Left forelimb (tissue), 1 donor: ENCODE data around the gene DNER.
"Not testable (repeated sequence)": the region's sequence is repeated elsewhere in the genome, so short reads cannot be mapped to it uniquely, and the experiment has no call there.

Source experiments
- DNase-seq: peaks from one replicate; pipeline ENCODE4 v3.0.0-alpha.2; 2018; ENCODE audit warnings: low spot score

DNER gene, protein sequence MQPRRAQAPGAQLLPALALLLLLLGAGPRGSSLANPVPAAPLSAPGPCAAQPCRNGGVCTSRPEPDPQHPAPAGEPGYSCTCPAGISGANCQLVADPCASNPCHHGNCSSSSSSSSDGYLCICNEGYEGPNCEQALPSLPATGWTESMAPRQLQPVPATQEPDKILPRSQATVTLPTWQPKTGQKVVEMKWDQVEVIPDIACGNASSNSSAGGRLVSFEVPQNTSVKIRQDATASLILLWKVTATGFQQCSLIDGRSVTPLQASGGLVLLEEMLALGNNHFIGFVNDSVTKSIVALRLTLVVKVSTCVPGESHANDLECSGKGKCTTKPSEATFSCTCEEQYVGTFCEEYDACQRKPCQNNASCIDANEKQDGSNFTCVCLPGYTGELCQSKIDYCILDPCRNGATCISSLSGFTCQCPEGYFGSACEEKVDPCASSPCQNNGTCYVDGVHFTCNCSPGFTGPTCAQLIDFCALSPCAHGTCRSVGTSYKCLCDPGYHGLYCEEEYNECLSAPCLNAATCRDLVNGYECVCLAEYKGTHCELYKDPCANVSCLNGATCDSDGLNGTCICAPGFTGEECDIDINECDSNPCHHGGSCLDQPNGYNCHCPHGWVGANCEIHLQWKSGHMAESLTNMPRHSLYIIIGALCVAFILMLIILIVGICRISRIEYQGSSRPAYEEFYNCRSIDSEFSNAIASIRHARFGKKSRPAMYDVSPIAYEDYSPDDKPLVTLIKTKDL

DNA sequence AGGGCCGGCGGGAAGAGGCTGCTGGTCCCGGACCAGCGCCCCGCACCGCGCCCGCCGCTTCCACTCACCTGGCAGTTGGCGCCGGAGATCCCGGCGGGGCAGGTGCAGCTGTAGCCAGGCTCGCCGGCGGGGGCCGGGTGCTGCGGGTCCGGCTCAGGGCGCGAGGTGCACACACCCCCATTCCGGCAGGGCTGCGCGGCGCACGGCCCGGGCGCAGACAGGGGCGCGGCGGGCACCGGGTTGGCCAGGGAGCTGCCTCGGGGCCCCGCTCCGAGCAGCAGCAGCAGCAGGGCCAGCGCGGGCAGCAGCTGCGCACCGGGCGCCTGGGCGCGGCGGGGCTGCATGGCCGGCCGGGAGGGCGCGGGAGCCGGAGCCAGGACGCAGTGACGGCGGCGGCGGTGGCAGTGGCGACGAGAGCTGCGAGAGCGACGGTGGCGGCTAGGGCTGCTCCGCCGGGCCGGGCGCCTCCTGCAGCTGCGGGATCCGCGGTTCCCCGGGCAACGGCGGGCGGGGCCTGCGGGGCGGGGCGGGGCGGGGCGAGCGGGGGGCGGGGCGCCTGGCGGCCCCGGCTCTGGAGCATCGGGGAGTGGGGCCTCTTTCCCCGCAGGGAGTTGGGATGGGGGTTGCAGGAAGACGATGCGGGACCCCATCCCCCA, at the start of gene DNER:
TSS of gene DNER (minus strand) at position 476 of the 656 bp plus-strand sequence. CDS start at position 344, 132 bp downstream.
- DNase-seq = no peak

DNA sequence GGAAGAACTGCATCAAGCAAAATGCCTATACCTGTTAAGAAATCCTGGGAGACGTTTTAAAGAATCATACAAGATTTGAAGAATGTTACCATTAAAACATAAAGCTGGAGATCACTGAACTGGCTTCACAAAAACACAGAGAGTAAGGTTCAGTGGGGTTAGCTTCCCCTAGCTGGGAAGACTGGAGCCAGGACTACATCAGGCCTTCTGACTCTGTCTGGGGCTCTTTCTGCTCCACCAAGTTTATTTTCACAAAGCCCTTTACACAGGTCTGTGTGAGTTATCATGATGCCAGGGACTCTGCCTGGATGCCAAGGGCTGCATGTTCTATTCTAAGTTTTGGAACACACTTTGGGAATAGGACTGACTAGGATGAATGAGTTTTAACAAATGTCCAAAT, 47.3 kb upstream of the DNER start:
- no peak for DNase-seq

- not testable (repeated sequence) for DNase-seq
These were observed 43.1 kb upstream of the DNER start for GRCh38 chr2:229757462-229757861.

DNA sequence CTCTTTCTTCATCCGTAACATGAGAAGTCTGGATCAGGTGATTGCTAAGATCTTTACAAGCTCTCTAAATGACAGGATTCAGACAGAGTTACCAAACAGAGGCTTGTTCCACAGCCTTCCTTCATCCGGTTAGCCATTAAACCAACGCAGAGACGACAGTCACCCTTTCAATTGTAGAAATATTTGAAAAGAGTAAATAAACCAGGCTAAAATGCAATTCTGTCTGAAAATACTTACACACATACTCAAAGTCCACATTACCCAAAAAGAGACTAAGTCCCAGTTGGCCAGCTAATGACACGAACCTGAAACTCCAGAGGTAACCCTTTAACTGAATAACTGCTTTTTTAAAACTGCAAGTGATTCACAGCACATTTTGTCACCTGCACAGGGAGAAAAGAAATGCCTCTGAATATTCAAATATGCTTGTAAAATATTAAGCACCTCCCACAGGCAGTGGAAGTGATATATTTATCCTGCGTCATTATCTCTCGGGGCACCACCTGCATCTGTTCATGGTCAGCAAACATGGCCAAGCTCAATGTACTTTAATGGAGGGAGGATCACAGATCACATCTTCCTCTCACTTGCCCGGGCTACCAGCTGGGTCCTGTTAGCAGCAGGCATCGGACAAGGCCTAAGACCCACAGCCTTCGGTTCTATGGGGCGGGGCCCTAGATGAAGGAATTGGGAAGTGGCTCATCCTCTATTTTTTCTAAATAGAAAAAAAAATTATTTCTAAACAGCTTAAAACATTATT, 38.8 kb upstream of the DNER start:
- DNase-seq = no peak

GRCh38 chr2:229749779-229750178, 35.4 kb upstream of the DNER start:
- DNase-seq = no peak

- DNase-seq = no peak
These were observed 34.6 kb upstream of the DNER start for GRCh38 chr2:229748950-229749349.

DNA sequence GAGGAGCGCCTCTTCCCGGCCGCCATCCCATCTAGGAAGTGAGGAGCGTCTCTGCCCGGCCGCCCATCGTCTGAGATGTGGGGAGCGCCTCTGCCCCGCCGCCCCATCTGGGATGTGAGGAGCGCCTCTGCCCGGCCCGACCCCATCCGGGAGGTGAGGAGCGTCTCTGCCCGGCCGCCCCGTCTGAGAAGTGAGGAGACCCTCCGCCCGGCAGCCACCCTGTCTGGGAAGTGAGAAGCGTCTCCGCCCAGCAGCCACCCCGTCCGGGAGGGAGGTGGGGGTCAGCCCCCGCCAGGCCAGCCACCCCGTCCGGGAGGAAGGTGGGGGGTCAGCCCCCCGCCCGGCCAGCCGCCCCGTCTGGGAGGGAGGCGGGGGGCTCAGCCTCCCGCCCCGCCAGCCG, 28.3 kb upstream of the DNER start:
- DNase-seq = not testable (repeated sequence)

DNA sequence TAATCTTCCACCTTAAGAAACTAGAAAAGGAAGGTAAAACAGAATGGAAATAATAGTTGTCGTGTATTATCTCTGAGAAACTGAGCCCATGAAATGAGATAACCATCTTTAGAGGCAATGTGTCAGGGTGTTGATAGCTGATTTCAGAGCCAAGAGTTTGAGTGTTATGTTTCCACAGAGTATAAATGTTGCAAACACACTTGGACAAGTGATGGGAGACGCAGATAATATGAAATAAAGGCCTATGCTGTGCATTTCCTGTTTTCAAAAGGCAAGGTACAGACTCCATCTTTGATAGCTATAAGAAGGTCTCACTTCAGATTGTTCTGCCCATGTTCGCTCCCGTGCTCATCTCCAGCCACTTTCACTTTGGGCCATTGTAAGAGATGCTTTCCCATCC, 25.9 kb upstream of the DNER start:
- DNase-seq = no peak

DNA sequence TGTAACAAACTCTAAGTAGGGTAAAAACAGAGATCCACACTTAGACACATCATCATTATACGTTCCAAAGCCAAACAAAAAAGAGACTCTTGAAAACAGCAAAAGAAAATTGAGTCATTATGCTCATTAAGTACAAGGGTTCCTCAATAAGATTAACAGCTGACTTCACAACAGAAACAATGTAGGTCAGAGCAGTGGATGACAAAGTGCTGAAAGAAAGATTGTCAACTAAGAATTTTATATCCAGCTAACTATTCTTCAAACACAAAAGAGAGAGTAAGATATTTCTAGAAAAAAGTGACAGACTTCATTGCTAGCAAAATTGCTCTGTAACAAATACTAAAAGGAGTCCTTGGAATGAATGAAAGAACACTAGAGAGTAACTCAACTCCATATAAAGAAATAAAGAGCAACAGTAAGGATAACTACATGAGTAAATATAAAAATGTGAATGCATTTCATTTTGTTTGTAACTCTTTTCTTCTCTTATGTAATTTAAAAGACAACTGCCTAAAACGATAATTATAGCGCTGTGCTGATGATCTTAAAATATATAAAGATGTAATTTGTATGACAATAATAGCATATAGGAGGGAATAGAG, 23.8 kb upstream of the DNER start:
- DNase-seq = no peak

GRCh38 chr2:229734410-229734809, 20.1 kb upstream of the DNER start:
- no peak for DNase-seq

DNA sequence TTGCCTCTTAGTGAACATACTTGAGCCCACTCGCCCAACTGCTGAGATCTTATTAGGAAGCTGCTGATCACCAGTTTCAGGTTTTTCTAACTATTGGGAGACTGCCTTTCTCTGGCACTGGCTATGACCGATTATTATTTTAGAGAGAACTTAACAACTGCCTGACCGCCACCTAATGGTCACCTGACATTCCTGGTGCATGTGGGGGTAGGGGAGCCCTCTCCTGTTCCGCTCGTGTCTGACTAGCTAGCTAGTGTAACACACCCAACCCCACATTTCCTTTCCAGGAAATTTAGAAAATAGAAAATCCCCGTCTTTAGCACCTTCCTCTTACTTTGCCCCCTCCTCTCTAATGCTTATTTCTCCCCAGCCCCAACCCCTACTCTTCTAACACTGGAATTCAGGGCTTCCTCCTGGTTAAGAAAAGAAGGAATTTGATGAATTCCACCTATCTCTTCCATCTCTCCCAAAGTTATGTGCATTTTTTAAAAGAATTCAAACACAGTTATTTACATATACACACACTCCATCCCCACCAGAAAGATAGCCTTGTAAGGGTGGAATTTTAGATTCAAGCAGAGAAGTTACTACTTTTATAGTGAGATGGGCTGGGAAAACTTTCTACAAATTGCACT, 19.4 kb upstream of the DNER start:
- DNase-seq = no peak

DNA sequence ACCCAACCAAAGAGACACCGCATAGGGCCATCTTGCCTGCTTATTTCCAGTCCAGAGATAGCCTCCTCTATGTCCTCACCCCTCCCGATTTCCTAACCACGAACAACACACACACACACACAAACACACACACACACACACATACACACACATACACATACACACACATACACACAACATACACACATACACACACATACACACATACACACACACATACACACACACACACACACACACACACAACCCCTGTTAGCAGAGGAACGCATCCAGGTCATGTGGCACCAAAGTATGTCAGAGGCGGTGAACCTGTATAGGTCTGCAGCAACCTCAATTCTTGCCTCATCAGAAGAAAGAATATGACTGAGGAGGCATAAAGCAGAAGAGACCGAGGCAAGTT, 18.5 kb upstream of the DNER start:
- no peak for DNase-seq

- DNase-seq = no peak
These were observed 17.6 kb upstream of the DNER start for GRCh38 chr2:229731916-229732315.

DNA sequence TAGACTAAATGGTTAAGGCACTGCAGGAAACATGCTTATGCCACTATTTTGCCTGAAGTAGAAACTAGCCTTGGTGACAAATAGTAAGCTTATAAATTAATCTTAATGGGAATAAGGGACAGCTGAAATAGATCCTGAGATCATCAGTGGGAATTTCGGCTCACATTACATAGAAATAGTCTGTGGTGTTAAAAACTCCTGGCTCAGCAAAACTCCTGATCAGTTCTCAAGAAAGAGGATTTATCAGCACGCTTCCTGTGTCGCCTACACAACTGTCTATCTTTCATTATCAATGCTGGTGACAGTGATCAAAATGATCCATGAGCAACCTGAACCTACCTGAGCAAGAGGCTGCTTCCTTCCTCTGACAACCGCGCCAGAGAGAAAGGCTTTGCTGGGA, 17.0 kb upstream of the DNER start:
- DNase-seq = no peak

- DNase-seq = no peak
These were observed 14.0 kb upstream of the DNER start for GRCh38 chr2:229728370-229728769.

GRCh38 chr2:229726643-229727042, 12.3 kb upstream of the DNER start:
- no peak for DNase-seq

DNA sequence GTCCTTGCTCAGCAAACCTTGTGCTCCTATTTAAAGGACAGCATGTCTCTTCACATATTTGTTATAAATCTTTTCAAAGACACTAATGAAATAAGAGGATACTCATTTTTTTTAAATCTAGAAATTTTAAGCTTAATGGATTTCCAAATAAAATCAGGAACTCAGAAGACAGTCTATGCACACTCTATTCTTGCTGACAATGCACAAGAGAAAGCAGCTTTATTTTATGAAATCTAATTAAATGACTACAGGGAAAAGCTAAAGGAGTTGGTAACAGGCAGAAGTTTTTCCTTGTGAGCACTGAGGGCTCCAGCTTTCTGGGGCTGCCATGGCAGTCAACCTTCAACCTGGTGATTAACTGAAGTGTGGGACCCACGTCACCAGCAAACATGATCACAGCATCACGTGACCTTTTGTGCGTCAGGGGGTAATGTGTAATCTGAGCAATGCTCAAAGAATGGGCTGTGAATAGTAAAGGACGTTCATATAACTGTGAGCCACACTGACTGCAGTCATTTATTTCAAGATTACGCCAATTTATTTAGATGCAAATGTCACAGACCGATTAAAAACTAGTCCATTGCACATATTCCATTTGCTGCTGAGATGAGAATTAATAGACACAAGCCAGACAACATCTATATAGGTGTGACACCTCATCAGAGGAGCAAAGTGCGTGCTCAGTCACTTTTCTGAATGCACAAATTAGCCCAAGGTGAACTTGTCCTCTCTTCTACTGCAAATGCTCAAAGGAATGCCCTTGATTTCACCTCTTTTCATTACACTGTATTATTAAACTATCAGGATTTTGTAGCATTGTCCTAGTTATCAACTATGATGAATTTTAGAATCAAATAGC, 11.6 kb upstream of the DNER start:
- DNase-seq = no peak

- not testable (repeated sequence) for DNase-seq
These were observed 8.8 kb upstream of the DNER start for GRCh38 chr2:229723192-229723591.

DNA sequence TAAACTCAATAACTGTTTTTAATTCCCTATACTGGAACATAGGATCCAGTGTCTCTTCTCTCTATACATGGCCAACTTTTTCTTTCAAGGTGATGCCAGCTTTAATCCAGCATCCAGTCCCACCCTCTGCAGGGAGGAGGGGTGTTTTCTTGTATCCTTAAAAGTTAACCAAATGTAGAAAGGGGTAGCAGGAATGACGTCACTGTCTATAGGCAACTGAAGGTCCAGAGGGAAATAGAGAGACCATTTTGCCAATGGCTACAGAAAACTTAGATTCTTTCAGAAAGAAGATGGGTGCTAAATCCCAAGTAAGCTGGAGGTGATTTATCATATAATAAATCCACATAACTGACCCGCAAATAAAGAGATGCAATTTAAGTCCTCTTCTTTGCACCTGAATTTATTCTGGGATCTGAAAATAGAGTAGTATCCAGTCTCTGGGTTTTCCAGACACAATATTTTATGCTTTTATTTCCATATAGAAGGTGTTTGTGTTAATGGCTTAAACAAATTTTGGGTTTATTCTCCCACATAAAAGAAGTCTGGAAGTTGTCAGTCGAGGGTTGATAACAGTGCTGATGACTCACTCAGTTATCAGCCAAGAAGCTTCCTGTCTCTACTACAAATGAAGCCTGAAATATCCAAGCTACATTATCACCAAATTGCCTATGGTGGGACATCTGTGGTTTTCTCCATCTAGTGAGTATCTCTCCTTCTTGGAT, 5.7 kb upstream of the DNER start:
- no peak for DNase-seq

- DNase-seq = no peak
These were observed 3.7 kb upstream of the DNER start for GRCh38 chr2:229718057-229718456.
